Measurements from ENCODE around the gene TRMO.
"Not testable (repeated sequence)": the region's sequence is repeated elsewhere in the genome, so short reads cannot be mapped to it uniquely, and the experiment has no call there.

- not testable (repeated sequence) for TF ChIP-seq CTCF, POLR2A (IDR thresholded peaks at IDR 0.05)
Measured at GRCh38 chr9:97945470-97945869, 23.2 kb upstream of the TRMO start.
